GM23248 (cell line): Measurements from ENCODE around the gene AGRN.

ENCODE experiments used
- EZH2 ChIP-seq: fragments of 200-600 bp; sonication (generic); IDR thresholded peaks from 2 replicates; pipeline ENCODE4 v1.6.1; 2018; ENCODE audit warnings: antibody characterized with exemption, mild to moderate bottlenecking; ENCODE audit not compliant: insufficient read depth, poor library complexity, severe bottlenecking
- EZH2phosphoT487 ChIP-seq: fragments of 200-600 bp; sonication (generic); IDR thresholded peaks from 2 replicates; pipeline ENCODE4 v1.6.1; 2018; ENCODE audit warnings: antibody characterized with exemption, moderate library complexity, mild to moderate bottlenecking, low read depth; ENCODE audit not compliant: insufficient read depth

- TF ChIP-seq EZH2phosphoT487 (no peak), EZH2 (no peak)
These were observed 40.8 kb upstream of the AGRN start for GRCh38 chr1:978835-979743.
